NB4 (cell line): ENCODE results near the gene PRRG2.

Experiments used
- DNase-seq: peaks from one replicate; pipeline ENCODE4 v3.0.0; 2010; ENCODE audit warnings: low read depth
- H3K4me3 ChIP-seq: one replicate; pipeline ENCODE4 v1.5.1; 2011; ENCODE audit warnings: mild to moderate bottlenecking, low read depth, low read length, moderate library complexity
- CTCF ChIP-seq: IDR thresholded peaks from one replicate; pipeline ENCODE4 v1.5.1; 2012; ENCODE audit warnings: low read depth, low read length
- MAX ChIP-seq: IDR thresholded peaks from 2 replicates; pipeline ENCODE4 v1.6.1; 2011; ENCODE audit warnings: low read depth, low read length
- MYC ChIP-seq: IDR thresholded peaks from 2 replicates; pipeline ENCODE4 v1.6.1; 2011; ENCODE audit warnings: low read depth, low read length
- POLR2A ChIP-seq: IDR thresholded peaks from 2 replicates; pipeline ENCODE4 v1.6.1; 2011; ENCODE audit warnings: mild to moderate bottlenecking; ENCODE audit not compliant: insufficient read length; ENCODE audit errors: extremely low read depth

PRRG2 gene

GRCh38 chr19:49609499-49610092 lies 28.5 kb downstream of the PRRG2 start:
- no peak overlapping the region for H3K4me3 ChIP-seq
- TF ChIP-seq POLR2A (no peak), CTCF (no peak), MAX (no peak), MYC (no peak)
- DNase-seq, result no peak

- no peak for DNase-seq
- TF ChIP-seq POLR2A, result no peak
- TF ChIP-seq CTCF, result no peak
- TF ChIP-seq MAX, result no peak
- no peak for TF ChIP-seq MYC
- no peak overlapping the region for H3K4me3 ChIP-seq
These were observed 32.3 kb downstream of the PRRG2 start for GRCh38 chr19:49613374-49613773.

- no peak overlapping the region for H3K4me3 ChIP-seq
- peak; percentile 65 for DNase-seq
- peak; percentile 9 for TF ChIP-seq CTCF
- no peak for TF ChIP-seq MAX
These were observed 33.1 kb downstream of the PRRG2 start for GRCh38 chr19:49614096-49614833.

GRCh38 chr19:49615861-49616260 lies 34.7 kb downstream of the PRRG2 start:
- no peak overlapping the region for H3K4me3 ChIP-seq
- DNase-seq, result no peak
- TF ChIP-seq CTCF, result no peak

GRCh38 chr19:49616532-49616931 lies 35.4 kb downstream of the PRRG2 start:
- no peak for DNase-seq

More at GRCh38 chr19:49616532-49616931, 35.4 kb downstream of the PRRG2 start:
- H3K4me3 ChIP-seq, result no peak overlapping the region
- no peak for TF ChIP-seq POLR2A
- no peak for TF ChIP-seq MYC
- TF ChIP-seq MAX, result no peak
- TF ChIP-seq CTCF, result no peak
